WTC11 (cell line): ENCODE data around the gene ZNF771. TPM values are rescaled to one million over a fixed set of nuclear protein-coding genes. Genes with fewer than 3 reads are reported as not detected.

Source experiments
- ATAC-seq: fragments of 200-7000 bp; cut with Tn5 transposase; 2 replicates; pipeline ENCODE4 v1.10.0; 2021; ENCODE audit warnings: mild to moderate bottlenecking, moderate library complexity
- CTCF ChIA-PET: fragments of 300-600 bp; sonication (Branson Sonifier 250); formaldehyde crosslinking; loops from one replicate; lab custom pipeline; 2021; ENCODE audit warnings: antibody characterized with exemption; lab: Charles Lee
- POLR2A ChIA-PET: fragments of 350-600 bp; sonication (Branson Sonifier 250); formaldehyde crosslinking; loops from one replicate; lab custom pipeline; 2021; ENCODE audit warnings: antibody characterized with exemption; lab: Charles Lee
- DNase-seq: peaks from one replicate; pipeline ENCODE4 v3.0.0; 2021; ENCODE audit warnings: low spot score
- H3K27ac Mint-ChIP-seq: 2 replicates; pipeline ENCODE4 v1.8.0; 2021; ENCODE audit warnings: mixed read lengths
- H3K27me3 Mint-ChIP-seq: 2 replicates; pipeline ENCODE4 v1.8.0; 2021; ENCODE audit warnings: low read depth, mild to moderate bottlenecking, moderate library complexity, mixed read lengths
- H3K36me3 Mint-ChIP-seq: 2 replicates; pipeline ENCODE4 v1.8.0; 2021; ENCODE audit warnings: mixed read lengths
- H3K4me1 Mint-ChIP-seq: 2 replicates; pipeline ENCODE4 v1.8.0; 2022; ENCODE audit warnings: mixed read lengths
- H3K4me3 Mint-ChIP-seq: 2 replicates; pipeline ENCODE4 v1.8.0; 2021; ENCODE audit warnings: mild to moderate bottlenecking, moderate library complexity, mixed read lengths
- H3K9me3 Mint-ChIP-seq: 2 replicates; pipeline ENCODE4 v1.8.0; 2021; ENCODE audit warnings: mixed read lengths
- ATF6 ChIP-seq: sonication (generic); formaldehyde crosslinking; IDR thresholded peaks from 2 replicates; pipeline ENCODE4 v1.8.1; 2023; ENCODE audit warnings: mild to moderate bottlenecking, missing genetic modification reagents
- CBFB ChIP-seq: sonication (generic); formaldehyde crosslinking; IDR thresholded peaks from 2 replicates; pipeline ENCODE4 v1.8.1; 2022; ENCODE audit warnings: mild to moderate bottlenecking, low read depth, missing genetic modification reagents
- CREB1 ChIP-seq: sonication (generic); formaldehyde crosslinking; IDR thresholded peaks from 2 replicates; pipeline ENCODE4 v1.8.0; 2023; ENCODE audit warnings: mild to moderate bottlenecking, missing genetic modification reagents
- EMX1 ChIP-seq: fragments of 250-450 bp; sonication (Bioruptor Pico); IDR thresholded peaks from 2 replicates; pipeline ENCODE4 v1.8.0; 2021; ENCODE audit warnings: mild to moderate bottlenecking
- ESRRA ChIP-seq: sonication (generic); formaldehyde crosslinking; IDR thresholded peaks from 2 replicates; pipeline ENCODE4 v1.8.1; 2022; ENCODE audit warnings: mild to moderate bottlenecking, missing genetic modification reagents, borderline replicate concordance
- GRHL2 ChIP-seq: fragments of 250-450 bp; sonication (Bioruptor Pico); IDR thresholded peaks from 2 replicates; pipeline ENCODE4 v1.8.0; 2022; ENCODE audit warnings: mild to moderate bottlenecking, moderate library complexity; ENCODE audit not compliant: insufficient replicate concordance, severe bottlenecking
- HMGXB4 ChIP-seq: sonication (generic); formaldehyde crosslinking; IDR thresholded peaks from 2 replicates; pipeline ENCODE4 v1.8.1; 2023; ENCODE audit warnings: mild to moderate bottlenecking, moderate library complexity, missing genetic modification reagents
- IRF1 ChIP-seq: sonication (generic); formaldehyde crosslinking; IDR thresholded peaks from 2 replicates; pipeline ENCODE4 v1.8.0; 2023; ENCODE audit warnings: missing genetic modification reagents
- IRF2 ChIP-seq: sonication (generic); formaldehyde crosslinking; IDR thresholded peaks from 2 replicates; pipeline ENCODE4 v1.8.0; 2022; ENCODE audit warnings: low read depth, missing genetic modification reagents, borderline replicate concordance
- PREB ChIP-seq: sonication (generic); formaldehyde crosslinking; IDR thresholded peaks from 2 replicates; pipeline ENCODE4 v1.8.1; 2022; ENCODE audit warnings: mild to moderate bottlenecking, missing genetic modification reagents, moderate library complexity, borderline replicate concordance
- SP1 ChIP-seq: sonication (generic); formaldehyde crosslinking; conservative IDR thresholded peaks from 2 replicates; pipeline ENCODE4 v1.8.1; 2022; ENCODE audit warnings: missing genetic modification reagents
- TEAD4 ChIP-seq: sonication (generic); formaldehyde crosslinking; IDR thresholded peaks from 2 replicates; pipeline ENCODE4 v1.8.0; 2022; ENCODE audit warnings: mild to moderate bottlenecking, missing genetic modification reagents
- TP53 ChIP-seq: sonication (generic); formaldehyde crosslinking; IDR thresholded peaks from 2 replicates; pipeline ENCODE4 v1.8.1; 2023; ENCODE audit warnings: mild to moderate bottlenecking, missing genetic modification reagents
- ZBTB21 ChIP-seq: sonication (generic); formaldehyde crosslinking; IDR thresholded peaks from 2 replicates; pipeline ENCODE4 v1.8.1; 2023; ENCODE audit warnings: mild to moderate bottlenecking, missing genetic modification reagents, borderline replicate concordance
- ZNF232 ChIP-seq: sonication (generic); formaldehyde crosslinking; IDR thresholded peaks from 2 replicates; pipeline ENCODE4 v1.8.0; 2022; ENCODE audit warnings: mild to moderate bottlenecking, missing genetic modification reagents
- ZNF263 ChIP-seq: sonication (generic); formaldehyde crosslinking; IDR thresholded peaks from 2 replicates; pipeline ENCODE4 v1.8.1; 2022; ENCODE audit warnings: low read depth, mild to moderate bottlenecking, moderate library complexity, missing genetic modification reagents
- ZNF317 ChIP-seq: sonication (generic); formaldehyde crosslinking; IDR thresholded peaks from 2 replicates; pipeline ENCODE4 v1.8.1; 2023; ENCODE audit warnings: low read depth, mild to moderate bottlenecking, moderate library complexity, missing genetic modification reagents, borderline replicate concordance
- ZNF416 ChIP-seq: fragments of 250-450 bp; sonication (Bioruptor Pico); IDR thresholded peaks from 2 replicates; pipeline ENCODE4 v1.9.0; 2021; ENCODE audit warnings: mild to moderate bottlenecking, inconsistent platforms
- ZNF423 ChIP-seq: fragments of 250-450 bp; sonication (Bioruptor Pico); IDR thresholded peaks from 2 replicates; pipeline ENCODE4 v2.1.2; 2022; ENCODE audit warnings: mild to moderate bottlenecking, moderate library complexity
- ZNF425 ChIP-seq: fragments of 250-450 bp; sonication (Bioruptor Pico); conservative IDR thresholded peaks from 2 replicates; pipeline ENCODE4 v1.9.0; 2021; ENCODE audit warnings: mild to moderate bottlenecking
- total RNA-seq: library from RNA; stranded (reverse); gene quantifications from 3 replicates; pipeline ENCODE4 v1.2.3, GENCODE V29; 2021

Gene ZNF771
- total RNA-seq, 1 experiment from 2014 or later = 10.0 TPM

GRCh38 chr16:30397056-30397455 is 10.3 kb upstream of the ZNF771 start:
- Mint-ChIP-seq H3K27ac (peak overlapping the region; percentile 70), H3K36me3 (peaks cover 5% of the 10 kb centered on the region), H3K9me3 (no peaks in the 10 kb centered on the region), H3K4me1 (peaks cover 43% of the 10 kb centered on the region), H3K27me3 (no peaks in the 10 kb centered on the region; the same call in 1 of the 2 replicates), H3K4me3 (peak overlapping the region; percentile 97)
- no peak for ATAC-seq
- POLR2A ChIA-PET = no interaction called here
- CTCF ChIA-PET = interaction anchor here (0.7 to 9.3 kb wide), 2 partner anchors 11 to 280 kb away, joined by 3 to 97 read pairs; partner anchors contain the start of gene ZNF771
- TF ChIP-seq IRF1 (CRISPR knock-in tag) (no peak), ZBTB21 (CRISPR knock-in tag) (no peak), IRF2 (no peak), CREB1 (CRISPR knock-in tag) (no peak), TP53 (no peak), ZNF263 (no peak), ZNF317 (CRISPR knock-in tag) (no peak), ESRRA (CRISPR knock-in tag) (no peak), TEAD4 (CRISPR knock-in tag) (no peak), ATF6 (no peak), ZNF416 (CRISPR knock-in tag) (no peak), ZNF423 (CRISPR knock-in tag) (no peak), CBFB (CRISPR knock-in tag) (no peak), ZNF425 (no peak), GRHL2 (CRISPR knock-in tag) (no peak), SP1 (CRISPR knock-in tag) (no peak), HMGXB4 (CRISPR knock-in tag) (no peak), ZNF232 (CRISPR knock-in tag) (no peak), EMX1 (no peak), PREB (CRISPR knock-in tag) (no peak)
- no peak for DNase-seq
